Fibroblast of skin of right biceps (primary cell): ENCODE data around the gene ETNPPL.
A peak's percentile ranks its signal among the peaks of the same experiment; 100 is the strongest.

Experiments used
- DNase-seq: peaks from one replicate; pipeline ENCODE4 v3.0.0-alpha.2; 2013

The ETNPPL gene

GRCh38 chr4:108693819-108694218 is 69.0 kb downstream of the ETNPPL start:
- DNase-seq, result peak; percentile 25

DNA sequence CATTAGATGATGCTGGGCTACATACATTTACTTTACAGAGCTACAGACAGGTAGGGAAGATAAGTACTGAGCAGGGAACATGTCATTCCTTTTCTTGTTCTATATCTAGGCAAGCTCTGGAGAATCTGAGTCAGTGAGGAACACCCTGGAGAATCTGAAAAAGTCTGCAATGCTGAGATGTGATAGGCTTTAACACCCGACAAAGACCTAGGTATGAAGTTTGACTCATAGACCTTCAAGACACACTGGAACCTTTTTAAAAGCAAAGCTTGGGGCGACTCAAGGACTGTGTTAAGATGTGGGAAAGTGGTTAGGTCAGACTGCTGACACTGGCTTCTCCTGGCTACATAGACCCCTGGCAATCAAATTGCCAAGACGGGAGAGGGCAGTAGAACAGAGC is 69.6 kb downstream of the ETNPPL start:
- DNase-seq, result peak; percentile 25
